Measurements from ENCODE around the gene SGCA. TPM values are rescaled to one million over a fixed set of nuclear protein-coding genes. Genes with fewer than 3 reads are reported as not detected.

The SGCA gene
- total RNA-seq, 1 donor from 2014 or later: 3.5 TPM

- ATAC-seq (peak; percentile 10), DNase-seq (ENCODE audit: low spot score) (no peak)
- intact Hi-C loops (cut with DNase I): no loop called here
Observed at GRCh38 chr17:50161911-50162288, 3.9 kb upstream of the SGCA start.

DNA sequence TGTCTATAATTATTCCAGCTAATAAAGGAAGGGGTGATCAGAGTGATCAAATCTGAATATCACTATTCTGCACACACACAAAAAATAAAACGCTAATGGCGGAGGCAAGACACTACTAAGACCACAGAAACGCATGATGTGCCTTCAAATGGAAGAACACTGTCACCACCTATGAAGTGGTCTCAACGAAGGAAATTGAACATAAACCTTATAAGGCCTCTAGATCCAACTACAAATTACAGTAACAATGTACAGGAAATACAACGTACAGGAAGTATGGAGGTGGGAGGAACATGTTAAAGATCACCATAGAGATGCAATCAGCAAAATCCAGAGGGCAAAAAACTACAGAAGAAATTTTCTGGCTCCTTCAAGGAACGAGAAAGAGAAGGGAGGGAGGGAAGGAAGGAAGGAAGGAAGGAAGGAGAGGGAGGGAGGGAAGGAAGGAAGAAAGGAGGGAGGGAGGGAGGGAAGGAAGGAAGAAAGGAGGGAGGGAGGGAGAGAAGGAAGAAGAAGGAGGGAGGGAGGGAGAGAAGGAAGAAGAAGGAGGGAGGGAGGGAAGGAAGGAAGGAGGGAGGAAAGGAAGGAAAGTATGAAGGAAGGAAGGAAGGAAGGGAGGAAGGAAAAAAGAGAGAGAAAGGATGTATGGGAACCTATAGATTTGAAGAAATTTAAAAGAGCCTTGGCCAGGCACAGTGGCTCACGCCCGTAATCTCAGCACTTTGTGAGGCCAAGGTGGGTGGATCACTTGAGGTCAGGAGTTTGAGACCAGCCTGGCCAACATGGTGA lies 3.1 kb upstream of the SGCA start:
- ATAC-seq (no peak), DNase-seq (ENCODE audit: low spot score) (no peak)
- intact Hi-C loops (cut with DNase I): no loop called here

- DNase-seq (ENCODE audit: low spot score) (no peak), ATAC-seq (no peak)
- intact Hi-C loops (cut with DNase I): no loop called here
Observed at GRCh38 chr17:50163843-50164696, 1.7 kb upstream of the SGCA start.

DNA sequence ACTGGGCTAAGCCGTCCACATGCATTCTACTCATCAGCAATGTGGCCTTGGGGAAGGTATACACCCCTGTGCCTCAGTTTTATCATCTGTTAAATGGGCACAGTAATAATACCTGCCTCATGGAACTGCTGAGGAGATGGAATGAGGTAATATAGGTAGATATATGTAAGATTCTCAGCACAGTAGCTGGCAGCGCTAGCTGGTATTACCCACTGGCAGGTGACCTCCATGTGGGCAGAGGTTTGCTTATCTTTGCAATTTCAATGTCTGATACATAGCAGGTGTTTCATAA lies 1.2 kb upstream of the SGCA start:
- DNase-seq (ENCODE audit: low spot score) (no peak), ATAC-seq (no peak)
- intact Hi-C loops (cut with DNase I): no loop called here

GRCh38 chr17:50165066-50165465 lies 739 bp upstream of the SGCA start:
- DNase-seq (ENCODE audit: low spot score) (no peak), ATAC-seq (no peak)
- intact Hi-C loops (cut with DNase I): no loop called here

DNA sequence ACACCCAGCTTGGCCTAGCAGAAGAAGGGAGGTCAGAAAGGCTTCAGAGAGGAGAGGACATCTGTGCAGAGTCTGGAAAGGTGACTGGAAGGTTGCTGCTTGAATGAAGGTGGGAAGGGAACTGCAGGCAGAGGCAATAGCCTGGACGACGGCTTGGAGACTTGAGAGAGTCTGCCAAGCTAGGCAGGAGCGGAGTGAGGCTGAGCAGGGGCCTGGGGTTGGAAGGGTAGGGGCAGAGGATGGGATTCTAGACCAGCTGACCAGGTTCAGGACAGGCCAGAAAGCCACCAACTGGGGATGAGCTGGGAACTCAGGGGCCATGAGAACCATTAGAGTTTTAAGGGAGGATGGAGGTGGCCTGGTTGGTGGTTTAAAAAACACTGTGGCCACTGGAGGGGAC lies 339 bp upstream of the SGCA start:
- intact Hi-C loops (cut with DNase I): no loop called here
- DNase-seq (ENCODE audit: low spot score): no peak
- ATAC-seq: no peak

DNA sequence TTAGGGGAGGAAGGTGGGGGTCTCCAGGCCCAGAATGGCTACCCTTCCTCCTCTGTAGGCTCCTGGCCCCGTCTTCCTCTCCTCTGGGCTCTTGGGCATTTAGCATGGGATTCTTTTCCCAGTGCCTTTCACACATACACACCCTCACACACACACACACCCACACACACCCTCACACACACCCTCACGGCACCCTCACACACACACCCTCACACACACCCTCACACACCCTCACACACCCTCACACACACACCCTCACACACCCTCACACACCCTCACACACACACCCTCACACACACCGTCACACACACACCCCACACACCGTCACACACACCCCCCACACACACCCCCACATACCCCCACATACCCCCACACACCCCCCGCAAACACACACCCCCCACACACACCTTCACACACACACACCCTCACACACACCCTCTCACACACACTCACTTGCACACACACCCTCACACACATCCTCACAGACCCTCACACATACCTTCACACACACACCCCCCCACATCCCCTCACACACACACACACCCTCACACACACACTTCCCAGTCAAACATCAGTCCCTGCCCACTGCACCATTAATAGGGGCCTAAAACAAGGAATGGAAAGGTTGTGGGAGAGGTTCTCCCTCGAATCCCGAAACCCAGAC lies 845 bp downstream of the SGCA start:
- DNase-seq (ENCODE audit: low spot score): no peak

DNA sequence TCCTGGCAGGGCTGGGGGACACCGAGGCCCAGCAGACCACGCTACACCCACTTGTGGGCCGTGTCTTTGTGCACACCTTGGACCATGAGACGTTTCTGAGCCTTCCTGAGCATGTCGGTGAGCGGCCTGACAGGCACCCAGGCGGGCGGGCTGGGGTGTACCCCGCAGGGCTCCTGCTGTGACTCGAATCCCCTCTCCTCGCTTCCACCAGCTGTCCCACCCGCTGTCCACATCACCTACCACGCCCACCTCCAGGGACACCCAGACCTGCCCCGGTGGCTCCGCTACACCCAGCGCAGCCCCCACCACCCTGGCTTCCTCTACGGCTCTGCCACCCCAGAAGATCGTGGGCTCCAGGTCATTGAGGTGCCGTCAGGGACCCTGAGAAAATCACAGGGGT lies 1.6 kb downstream of the SGCA start:
- ATAC-seq: no peak
- intact Hi-C loops (cut with DNase I): no loop called here
- no peak for DNase-seq (ENCODE audit: low spot score)

More for the DNA sequence above, 845 bp downstream of the SGCA start:
- intact Hi-C loops (cut with DNase I): no loop called here
- ATAC-seq: no peak

- DNase-seq (ENCODE audit: low spot score) (no peak), ATAC-seq (no peak)
- intact Hi-C loops (cut with DNase I): no loop called here
Observed at GRCh38 chr17:50168319-50168718, 2.5 kb downstream of the SGCA start.

DNA sequence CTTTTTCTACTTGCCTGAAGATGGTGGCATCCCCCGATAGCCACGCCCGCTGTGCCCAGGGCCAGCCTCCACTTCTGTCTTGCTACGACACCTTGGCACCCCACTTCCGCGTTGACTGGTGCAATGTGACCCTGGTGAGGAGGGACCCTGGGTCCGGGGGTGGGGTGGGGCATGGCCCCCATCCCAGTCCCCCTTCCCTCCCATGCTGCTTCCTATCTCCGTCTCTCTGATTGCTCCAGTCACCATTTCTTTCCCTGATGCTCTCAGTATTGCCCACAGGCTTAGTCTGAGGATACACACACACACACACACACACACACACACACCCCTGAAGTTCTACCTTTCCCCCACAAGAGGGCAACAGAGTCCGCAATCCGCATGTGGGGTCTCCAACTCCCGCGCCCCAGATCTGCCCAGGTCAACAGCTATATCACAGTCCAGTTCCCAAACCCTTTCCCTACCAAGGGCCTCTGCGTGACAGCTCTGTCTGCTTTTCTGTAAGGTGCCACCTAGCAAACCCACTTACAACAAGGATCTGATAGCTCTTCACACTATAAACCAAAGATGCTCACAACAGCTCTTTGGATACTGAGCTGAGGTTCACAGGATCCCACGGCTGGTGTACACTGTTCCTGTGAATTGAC lies 3.4 kb downstream of the SGCA start:
- DNase-seq (ENCODE audit: low spot score): no peak
- intact Hi-C loops (cut with DNase I): no loop called here
- ATAC-seq: peak; percentile 47

DNA sequence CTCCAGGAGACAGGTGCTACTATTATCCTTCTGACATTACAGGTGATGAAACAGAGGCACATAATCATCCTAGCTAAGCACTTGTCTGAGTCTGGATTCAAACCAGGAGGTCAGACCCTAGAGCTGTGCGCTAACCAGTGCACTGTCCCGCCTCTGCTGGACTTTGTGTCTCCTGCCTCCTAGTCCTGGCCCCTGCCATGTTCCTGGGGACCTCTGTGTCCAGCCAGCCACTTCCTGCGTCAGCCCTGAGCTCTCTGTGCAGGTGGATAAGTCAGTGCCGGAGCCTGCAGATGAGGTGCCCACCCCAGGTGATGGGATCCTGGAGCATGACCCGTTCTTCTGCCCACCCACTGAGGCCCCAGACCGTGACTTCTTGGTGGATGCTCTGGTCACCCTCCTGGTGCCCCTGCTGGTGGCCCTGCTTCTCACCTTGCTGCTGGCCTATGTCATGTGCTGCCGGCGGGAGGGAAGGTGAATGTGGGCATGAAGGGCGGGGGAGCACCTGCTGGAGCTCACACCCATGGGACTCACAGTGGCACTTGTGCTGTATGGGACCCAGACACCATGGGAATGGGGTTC lies 4.2 kb downstream of the SGCA start:
- intact Hi-C loops (cut with DNase I): no loop called here
- DNase-seq (ENCODE audit: low spot score) (no peak), ATAC-seq (no peak)

GRCh38 chr17:50170662-50171370 lies 5.0 kb downstream of the SGCA start:
- intact Hi-C loops (cut with DNase I): no loop called here
- no peak for DNase-seq (ENCODE audit: low spot score)

DNA sequence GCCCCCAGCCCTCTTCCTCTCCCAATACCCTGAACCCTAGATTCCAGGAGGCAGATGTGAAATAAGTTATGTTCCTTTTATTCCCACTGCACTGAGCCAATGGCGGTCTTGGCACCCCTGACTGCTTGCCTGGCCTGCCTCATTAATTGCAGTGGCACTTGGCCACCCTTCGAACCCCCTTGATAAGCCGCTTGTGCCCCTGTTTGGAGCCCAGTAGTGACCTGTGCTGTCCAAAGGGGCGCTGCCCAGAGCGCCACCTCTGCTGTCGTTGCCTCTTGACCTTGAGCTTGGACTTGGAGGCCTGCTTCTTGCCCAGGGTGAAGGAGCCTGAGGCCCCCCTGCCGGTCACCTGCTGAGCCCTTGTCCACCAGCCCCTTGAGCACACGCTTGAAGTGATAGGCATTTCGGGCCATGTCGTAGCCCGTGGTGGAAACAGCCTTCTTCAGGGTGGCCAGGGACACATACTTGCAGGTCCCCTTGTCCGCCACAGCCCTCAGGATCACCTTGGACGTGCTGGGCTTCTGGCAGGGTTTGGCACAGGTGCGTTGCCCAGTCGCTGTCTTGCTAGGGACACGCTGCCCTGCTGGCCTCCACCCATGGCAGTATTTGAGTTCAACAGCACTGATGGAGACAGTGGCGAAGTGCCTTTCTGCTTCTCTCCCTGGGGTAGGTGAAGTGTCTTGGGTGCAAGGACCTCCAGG lies 5.7 kb downstream of the SGCA start:
- no peak for DNase-seq (ENCODE audit: low spot score)
- ATAC-seq: no peak
- intact Hi-C loops (cut with DNase I): no loop called here

More at GRCh38 chr17:50170662-50171370, 5.0 kb downstream of the SGCA start:
- ATAC-seq: no peak

- intact Hi-C loops (cut with DNase I): no loop called here
- no peak for DNase-seq (ENCODE audit: low spot score)
- no peak for ATAC-seq
Observed at GRCh38 chr17:50172130-50172529, 6.3 kb downstream of the SGCA start.

- DNase-seq (ENCODE audit: low spot score) (no peak), ATAC-seq (no peak)
- intact Hi-C loops (cut with DNase I): no loop called here
Observed at GRCh38 chr17:50172936-50173334, 7.1 kb downstream of the SGCA start.

- intact Hi-C loops (cut with DNase I): no loop called here
- peak; percentile 79 for ATAC-seq
- no peak for DNase-seq (ENCODE audit: low spot score)
Observed at GRCh38 chr17:50173335-50173941, 7.6 kb downstream of the SGCA start.

DNA sequence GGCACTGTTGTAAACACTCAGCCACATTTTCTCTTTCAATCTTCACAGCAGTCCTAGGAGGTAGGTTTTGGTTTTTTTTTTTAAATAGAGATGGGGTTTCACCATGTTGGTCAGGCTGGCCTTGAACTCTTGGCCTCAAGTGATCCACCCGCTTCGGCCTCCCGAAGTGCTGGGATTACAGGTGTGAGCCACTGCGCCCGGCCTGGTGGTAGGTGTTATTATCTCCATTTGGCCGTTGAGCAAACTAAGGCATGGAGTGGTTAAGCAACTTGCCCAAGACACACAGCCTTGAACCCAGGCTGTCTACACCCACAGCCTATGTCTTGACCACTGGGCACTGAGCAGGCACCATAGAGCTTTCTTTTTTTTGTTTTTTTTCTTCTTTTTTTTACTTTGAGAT lies 8.6 kb downstream of the SGCA start:
- DNase-seq (ENCODE audit: low spot score): no peak
- ATAC-seq: no peak
- intact Hi-C loops (cut with DNase I): no loop called here

Measured in sciatic nerve (tissue), 2 donors.